ENCODE results near the gene RPS3.

Gene RPS3

GRCh38 chr11:75453916-75454655 lies 54.8 kb downstream of the RPS3 start:
- TF ChIP-seq YY1 (IDR thresholded peaks at IDR 0.05; ENCODE audit: insufficient read depth, insufficient read length) (no peak), ZNF274 (IDR thresholded peaks at IDR 0.05; ENCODE audit: low read depth, low read length) (no peak), SUZ12 (IDR thresholded peaks at IDR 0.05; ENCODE audit: extremely low read depth, insufficient read depth, insufficient read length) (no peak)
- no peaks in the 10 kb centered on the region for H3K9me3 ChIP-seq (ENCODE audit: insufficient read depth, low read length)
- peaks cover 23% of the 10 kb centered on the region for H3K36me3 ChIP-seq (ENCODE audit: insufficient read depth, insufficient read length, low read length)
- no peak for DNase-seq (ENCODE audit: low read depth, low spot score)
- H3K4me1 ChIP-seq (ENCODE audit: insufficient read depth, insufficient read length) = no peaks in the 10 kb centered on the region
- H3K4me3 ChIP-seq (ENCODE audit: insufficient read length, low read depth) = no peak overlapping the region
- H3K27me3 ChIP-seq (ENCODE audit: insufficient read depth, insufficient read length) = no peaks in the 10 kb centered on the region
- no peak overlapping the region for H3K9ac ChIP-seq (ENCODE audit: insufficient read length, low read depth)

GRCh38 chr11:75454987-75455386 lies 55.7 kb downstream of the RPS3 start:
- Histone ChIP-seq H3K4me1 (ENCODE audit: insufficient read depth, insufficient read length) (no peaks in the 10 kb centered on the region), H3K27me3 (ENCODE audit: insufficient read depth, insufficient read length) (no peaks in the 10 kb centered on the region), H3K9ac (ENCODE audit: insufficient read length, low read depth) (no peak overlapping the region), H3K4me3 (ENCODE audit: insufficient read length, low read depth) (no peak overlapping the region), H3K36me3 (ENCODE audit: insufficient read depth, insufficient read length, low read length) (peaks cover 28% of the 10 kb centered on the region), H3K9me3 (ENCODE audit: insufficient read depth, low read length) (no peaks in the 10 kb centered on the region)
- TF ChIP-seq ZNF274 (IDR thresholded peaks at IDR 0.05; ENCODE audit: low read depth, low read length) = no peak
- TF ChIP-seq YY1 (IDR thresholded peaks at IDR 0.05; ENCODE audit: insufficient read depth, insufficient read length) = no peak
- no peak for TF ChIP-seq SUZ12 (IDR thresholded peaks at IDR 0.05; ENCODE audit: extremely low read depth, insufficient read depth, insufficient read length)
- no peak for DNase-seq (ENCODE audit: low read depth, low spot score)
